HG02763 (cell line): ENCODE measurements around the gene TGDS.
"Not testable (repeated sequence)": the region's sequence is repeated elsewhere in the genome, so short reads cannot be mapped to it uniquely, and the experiment has no call there.

Experiments used
- ATAC-seq: cut with Tn5 transposase; IDR thresholded peaks from one replicate; pipeline ENCODE4 v1.9.1; 2021; ENCODE audit warnings: mild to moderate bottlenecking, moderate library complexity; ENCODE audit not compliant: unreplicated experiment

TGDS gene

DNA sequence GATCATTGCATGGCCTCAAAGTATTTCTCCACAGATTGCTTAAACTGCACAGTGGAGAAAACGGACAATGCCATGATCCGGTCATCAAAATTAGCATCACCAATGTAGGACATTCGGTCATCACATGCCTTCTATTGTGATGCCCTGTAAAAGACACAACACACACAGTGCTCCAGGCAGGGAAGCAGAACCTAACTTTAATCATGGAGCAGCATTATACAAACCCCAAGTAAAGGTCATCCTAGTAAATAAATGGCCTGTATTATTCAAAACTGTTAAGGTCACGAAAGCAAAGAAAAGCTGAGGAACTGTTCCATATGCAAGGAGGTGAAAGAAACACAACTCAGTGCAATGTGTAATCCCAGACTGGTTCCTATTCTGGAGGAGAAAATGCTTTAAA lies 42.2 kb downstream of the TGDS start:
- ATAC-seq: no peak

GRCh38 chr13:94552095-94552494 lies 43.9 kb downstream of the TGDS start:
- ATAC-seq: no peak

- ATAC-seq: peak; percentile 3
Observed at GRCh38 chr13:94550062-94550738, 45.8 kb downstream of the TGDS start.

GRCh38 chr13:94549232-94550061 lies 46.5 kb downstream of the TGDS start:
- ATAC-seq: peak; percentile 89

DNA sequence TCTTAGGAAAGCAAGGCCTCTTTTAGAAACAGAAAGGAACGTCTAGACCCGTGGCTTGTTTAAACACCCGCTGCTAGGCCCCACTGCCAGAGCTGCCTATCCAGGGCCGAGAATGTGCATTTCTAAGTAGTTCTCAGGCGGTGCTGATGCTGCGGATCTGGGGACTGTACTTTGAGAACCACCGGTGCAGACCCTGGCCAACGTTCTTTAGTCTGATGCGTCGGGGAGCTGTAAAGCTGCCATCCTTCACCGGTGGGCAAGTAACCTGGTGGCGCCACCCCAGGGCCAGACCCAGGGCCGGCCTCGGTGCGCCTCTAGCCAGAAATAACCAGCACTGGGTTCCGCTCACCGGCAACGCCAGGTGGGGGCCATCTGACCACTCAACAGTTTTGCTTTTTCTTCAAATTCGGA lies 47.1 kb downstream of the TGDS start:
- ATAC-seq: peak; percentile 58

- ATAC-seq: no peak
Observed at GRCh38 chr13:94548382-94548781, 47.6 kb downstream of the TGDS start.

GRCh38 chr13:94546061-94546839 lies 49.7 kb downstream of the TGDS start:
- ATAC-seq: no peak

GRCh38 chr13:94544922-94545321 lies 51.0 kb downstream of the TGDS start:
- no peak for ATAC-seq

- no peak for ATAC-seq
Observed at GRCh38 chr13:94542917-94543316, 53.0 kb downstream of the TGDS start.

GRCh38 chr13:94537740-94538630 lies 58.0 kb downstream of the TGDS start:
- no peak for ATAC-seq

DNA sequence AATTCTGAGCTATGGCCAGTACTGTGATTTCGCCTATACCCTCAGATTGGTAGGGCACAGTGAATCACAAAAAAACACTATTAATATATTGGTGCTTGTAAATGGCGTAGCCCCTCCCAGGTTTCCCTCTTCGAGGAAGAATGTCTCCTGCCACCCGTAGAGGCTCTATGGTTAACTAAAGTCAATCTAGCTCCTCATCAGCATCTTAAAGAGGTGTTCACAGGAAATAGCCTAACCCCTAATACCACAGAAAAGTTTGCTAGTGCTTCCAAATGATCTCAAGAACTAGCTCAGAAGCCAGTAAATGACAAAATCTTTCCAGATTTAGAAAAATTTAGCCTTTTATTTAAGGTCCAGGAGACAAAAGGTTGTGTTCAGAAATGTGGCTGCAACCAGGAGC lies 60.2 kb downstream of the TGDS start:
- no peak for ATAC-seq

DNA sequence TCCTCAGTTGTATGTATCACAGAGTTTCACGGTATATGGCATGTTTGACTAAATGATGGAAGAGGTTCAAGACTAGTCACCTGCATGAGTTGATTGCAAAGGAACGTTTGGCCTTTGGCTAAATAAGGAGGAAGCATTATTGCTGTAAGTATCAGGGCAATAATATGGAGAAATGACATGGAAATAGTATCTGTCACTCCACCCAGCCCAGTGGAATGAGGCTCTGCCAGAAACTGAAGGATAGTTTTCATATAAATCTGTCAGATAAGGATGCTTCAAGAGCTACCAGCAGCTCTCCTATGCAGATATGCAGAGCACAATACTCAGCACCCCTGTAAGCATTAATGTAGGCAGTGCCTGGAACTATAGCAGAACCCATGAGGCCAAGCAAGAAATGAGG lies 60.7 kb downstream of the TGDS start:
- ATAC-seq: no peak

- ATAC-seq: no peak
Observed at GRCh38 chr13:94534166-94534565, 61.8 kb downstream of the TGDS start.

GRCh38 chr13:94532278-94532677 lies 63.7 kb downstream of the TGDS start:
- not testable (repeated sequence) for ATAC-seq

DNA sequence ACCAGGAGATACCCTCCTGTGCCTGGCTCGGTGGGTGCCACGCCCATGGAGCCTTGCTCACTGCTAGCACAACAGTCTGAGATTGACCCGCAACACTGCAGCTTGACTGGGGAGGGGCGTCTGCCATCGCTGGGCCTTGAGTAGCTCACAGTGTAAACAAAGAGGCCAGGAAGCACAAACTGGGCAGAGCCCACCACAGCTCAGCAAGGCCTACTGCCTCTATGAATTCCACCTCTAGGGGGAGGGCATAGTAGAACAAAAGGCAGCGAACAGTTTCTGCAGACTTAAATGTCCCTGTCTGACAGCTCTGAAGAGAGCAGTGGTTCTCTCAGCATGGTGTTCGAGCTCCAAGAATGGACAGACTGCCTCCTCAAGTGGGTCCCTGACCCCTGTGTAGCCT lies 69.0 kb downstream of the TGDS start:
- ATAC-seq: not testable (repeated sequence)

- no peak for ATAC-seq
Observed at GRCh38 chr13:94525781-94526180, 70.2 kb downstream of the TGDS start.

DNA sequence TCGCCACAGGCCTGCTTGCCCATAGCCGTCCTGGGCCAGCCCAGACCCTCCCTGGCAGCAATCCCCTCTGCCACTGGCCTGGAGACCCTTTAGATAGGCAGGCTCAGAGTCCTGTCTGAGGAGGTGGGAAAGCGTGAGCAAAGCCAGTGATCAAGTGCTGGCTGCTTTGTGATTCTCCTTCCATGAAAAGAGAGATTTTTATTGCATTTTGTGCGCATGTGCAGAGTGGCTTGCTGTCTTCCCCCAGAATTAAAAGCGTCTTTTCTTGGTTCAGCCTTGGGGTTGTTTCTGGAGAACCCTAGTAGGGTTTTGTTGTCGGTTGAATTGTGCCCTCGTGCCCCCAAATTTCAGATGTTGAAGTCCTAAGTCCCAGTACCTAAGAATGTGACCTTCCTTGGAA lies 71.5 kb downstream of the TGDS start:
- ATAC-seq: no peak
